ENCODE data around the gene MPL.

MPL gene

GRCh38 chr1:43354471-43354870 is 16.9 kb downstream of the MPL start:
- no peak for DNase-seq (ENCODE audit: low read depth in 1 of 2, low spot score in 1 of 2)
- H3K27ac ChIP-seq (replicated peaks), result no peak overlapping the region
- H3K4me3 ChIP-seq (replicated peaks; ENCODE audit: insufficient read depth, low read length), result no peak overlapping the region
- H3K27me3 ChIP-seq (ENCODE audit: insufficient read depth, poor library complexity, severe bottlenecking), result no peaks in the 10 kb centered on the region
- no peak for TF ChIP-seq POLR2AphosphoS5 (IDR thresholded peaks at IDR 0.05; ENCODE audit: low read depth)
- TF ChIP-seq SPI1 (IDR thresholded peaks at IDR 0.05; ENCODE audit: borderline replicate concordance, low read depth), result no peak
- TF ChIP-seq CTCF (IDR thresholded peaks at IDR 0.05; ENCODE audit: insufficient read depth, low read length), result no peak
- TF ChIP-seq REST (IDR thresholded peaks at IDR 0.05; ENCODE audit: insufficient replicate concordance, low read depth), result no peak
- TF ChIP-seq GABPA (IDR thresholded peaks at IDR 0.05; ENCODE audit: low read depth), result no peak

GRCh38 chr1:43354936-43355335 is 17.3 kb downstream of the MPL start:
- no peaks in the 10 kb centered on the region for H3K27me3 ChIP-seq (ENCODE audit: insufficient read depth, poor library complexity, severe bottlenecking)
- no peak overlapping the region for H3K27ac ChIP-seq (replicated peaks)
- no peak overlapping the region for H3K4me3 ChIP-seq (replicated peaks; ENCODE audit: insufficient read depth, low read length)
- TF ChIP-seq POLR2AphosphoS5 (IDR thresholded peaks at IDR 0.05; ENCODE audit: low read depth), result no peak
- no peak for TF ChIP-seq GABPA (IDR thresholded peaks at IDR 0.05; ENCODE audit: low read depth)
- TF ChIP-seq REST (IDR thresholded peaks at IDR 0.05; ENCODE audit: insufficient replicate concordance, low read depth), result no peak
- no peak for TF ChIP-seq SPI1 (IDR thresholded peaks at IDR 0.05; ENCODE audit: borderline replicate concordance, low read depth)
- TF ChIP-seq CTCF (IDR thresholded peaks at IDR 0.05; ENCODE audit: insufficient read depth, low read length), result no peak
- DNase-seq (ENCODE audit: low read depth in 1 of 2, low spot score in 1 of 2), result no peak

GRCh38 chr1:43357251-43357650 is 19.6 kb downstream of the MPL start:
- no peak for TF ChIP-seq GABPA (IDR thresholded peaks at IDR 0.05; ENCODE audit: low read depth)
- no peak for TF ChIP-seq REST (IDR thresholded peaks at IDR 0.05; ENCODE audit: insufficient replicate concordance, low read depth)
- TF ChIP-seq POLR2AphosphoS5 (IDR thresholded peaks at IDR 0.05; ENCODE audit: low read depth), result no peak
- TF ChIP-seq SPI1 (IDR thresholded peaks at IDR 0.05; ENCODE audit: borderline replicate concordance, low read depth), result no peak
- no peak for TF ChIP-seq CTCF (IDR thresholded peaks at IDR 0.05; ENCODE audit: insufficient read depth, low read length)
- Histone ChIP-seq H3K27me3 (ENCODE audit: insufficient read depth, poor library complexity, severe bottlenecking) (no peaks in the 10 kb centered on the region), H3K4me3 (replicated peaks; ENCODE audit: insufficient read depth, low read length) (no peak overlapping the region), H3K27ac (replicated peaks) (no peak overlapping the region)
- no peak for DNase-seq (ENCODE audit: low read depth in 1 of 2, low spot score in 1 of 2)

All from HL-60 (cell line).